SK-N-SH (cell line): Measurements from ENCODE around the gene SRRM4. TPM values are rescaled to one million over a fixed set of nuclear protein-coding genes. Genes with fewer than 3 reads are reported as not detected.

Source experiments
- CTCF ChIA-PET: fragments of 300-600, 350-600 bp; formaldehyde crosslinking; extraction: SDS; loops from one replicate; lab custom pipeline; 2021; lab: Yijun Ruan, JAX
- POLR2A ChIA-PET: fragments of 350-600 bp; sonication (Branson Sonifier 250); formaldehyde crosslinking; extraction: SDS; loops from one replicate; lab custom pipeline; 2020; ENCODE audit warnings: antibody characterized with exemption, inconsistent platforms; lab: Yijun Ruan, JAX
- DNase-seq: peaks from one replicate; pipeline ENCODE4 v3.0.0; 2012
- H2AFZ ChIP-seq: fragments of 200-600 bp; sonication (generic); 2 replicates; pipeline ENCODE4 v1.8.1; 2016; ENCODE audit warnings: antibody characterized with exemption, mild to moderate bottlenecking, low read depth
- H3F3A ChIP-seq: fragments of 200-600 bp; sonication (generic); replicated peaks from 2 replicates; pipeline ENCODE3; 2016; ENCODE audit warnings: antibody characterized with exemption, mild to moderate bottlenecking; ENCODE audit not compliant: insufficient read depth
- H3K27ac ChIP-seq, 2 experiments: fragments of 200-500 bp in 1 of 2; fragments of 200-600 bp in 1 of 2; sonication (Bioruptor generic) in 1 of 2; sonication (generic), shearing (Covaris generic) in 1 of 2; 2 replicates each; pipeline versions ENCODE4 v1.5.1 to v1.6.1; 2014 to 2016; ENCODE audit warnings: low read depth in 2 of 2, inconsistent platforms in 1 of 2, low read length in 1 of 2, mild to moderate bottlenecking in 1 of 2, mixed read lengths in 1 of 2
- H3K27me3 ChIP-seq: fragments of 200-600 bp; sonication (generic), shearing (Covaris generic); 2 replicates; pipeline ENCODE4 v1.6.1; 2016; ENCODE audit warnings: mixed run types; ENCODE audit not compliant: insufficient read depth
- H3K36me3 ChIP-seq, 2 experiments: fragments of 200-500 bp in 1 of 2; fragments of 200-600 bp in 1 of 2; sonication (Bioruptor generic) in 1 of 2; sonication (generic) in 1 of 2; replicated peaks in 1 of 2; 2 replicates each; pipeline versions ENCODE3 to v1.5.1; 2014 to 2016; ENCODE audit warnings: low read length in 1 of 2, mild to moderate bottlenecking in 1 of 2; ENCODE audit not compliant: insufficient read depth in 2 of 2, control insufficient read depth in 1 of 2
- H3K4me1 ChIP-seq, 2 experiments: fragments of 200-500 bp in 1 of 2; fragments of 200-600 bp in 1 of 2; sonication (Bioruptor generic) in 1 of 2; sonication (generic), shearing (Covaris generic) in 1 of 2; 2 replicates each; pipeline versions ENCODE4 v1.5.1 to v1.6.1; 2014 to 2016; ENCODE audit warnings: low read depth in 1 of 2, low read length in 1 of 2, mixed run types in 1 of 2; ENCODE audit not compliant: insufficient read depth in 2 of 2, control insufficient read depth in 1 of 2
- H3K4me2 ChIP-seq: fragments of 200-600 bp; sonication (generic), shearing (Covaris generic); 2 replicates; pipeline ENCODE4 v1.6.1; 2017; ENCODE audit warnings: mixed run types
- H3K4me3 ChIP-seq, 2 experiments: fragments of 200-500 bp in 1 of 2; fragments of 200-600 bp in 1 of 2; sonication (Bioruptor generic) in 1 of 2; sonication (generic), shearing (Covaris generic) in 1 of 2; 2 replicates each; pipeline versions ENCODE4 v1.5.1 to v1.8.1; 2014 to 2016; ENCODE audit warnings: low read depth in 2 of 2, inconsistent platforms in 1 of 2, low read length in 1 of 2, mild to moderate bottlenecking in 1 of 2, mixed read lengths in 1 of 2, moderate library complexity in 1 of 2
- H3K79me2 ChIP-seq: fragments of 200-600 bp; sonication (generic); 2 replicates; pipeline ENCODE4 v1.8.1; 2017; ENCODE audit warnings: mild to moderate bottlenecking; ENCODE audit not compliant: insufficient read depth
- H3K9ac ChIP-seq: fragments of 200-600 bp; sonication (generic); 2 replicates; pipeline ENCODE4 v1.6.1; 2017; ENCODE audit warnings: mixed run types
- H3K9me2 ChIP-seq: fragments of 200-600 bp; sonication (generic); 2 replicates; pipeline ENCODE4 v1.6.1; 2017; ENCODE audit warnings: mixed run types
- H3K9me3 ChIP-seq: fragments of 200-600 bp; sonication (generic); 2 replicates; pipeline ENCODE4 v1.6.1; 2017; ENCODE audit warnings: mixed run types, mild to moderate bottlenecking, moderate library complexity
- H4K20me1 ChIP-seq: fragments of 200-600 bp; sonication (generic); 2 replicates; pipeline ENCODE4 v1.6.1; 2017; ENCODE audit warnings: mild to moderate bottlenecking, mixed run types; ENCODE audit not compliant: insufficient read depth
- CTCF ChIP-seq: fragments of 200-600 bp; sonication (generic); IDR thresholded peaks from 2 replicates; pipeline ENCODE4 v1.6.1; 2017; ENCODE audit warnings: antibody characterized with exemption, mild to moderate bottlenecking, moderate library complexity
- ELF1 ChIP-seq: IDR thresholded peaks from 2 replicates; pipeline ENCODE4 v1.4.0; 2012
- EZH2phosphoT487 ChIP-seq: fragments of 200-600 bp; sonication (generic); IDR thresholded peaks from 2 replicates; pipeline ENCODE4 v1.6.1; 2017; ENCODE audit warnings: low read depth, mixed run types, mild to moderate bottlenecking, antibody characterized with exemption, moderate library complexity, borderline replicate concordance
- FOXJ3 ChIP-seq: sonication (generic); formaldehyde crosslinking; IDR thresholded peaks from 2 replicates; pipeline ENCODE4 v1.5.1; 2020; ENCODE audit warnings: mild to moderate bottlenecking, missing genetic modification reagents
- FOXM1 ChIP-seq: IDR thresholded peaks from 2 replicates; pipeline ENCODE4 v1.4.0; 2012; ENCODE audit warnings: low read depth, mild to moderate bottlenecking
- GABPA ChIP-seq: IDR thresholded peaks from 2 replicates; pipeline ENCODE4 v1.4.0; 2012; ENCODE audit warnings: low read depth, mild to moderate bottlenecking
- JUND ChIP-seq: IDR thresholded peaks from 2 replicates; pipeline ENCODE4 v1.4.0; 2012
- MEF2A ChIP-seq: IDR thresholded peaks from 2 replicates; pipeline ENCODE4 v1.4.0; 2012; ENCODE audit warnings: low read depth, borderline replicate concordance
- MXI1 ChIP-seq: IDR thresholded peaks from 2 replicates; pipeline ENCODE4 v1.6.1; 2012; ENCODE audit warnings: mild to moderate bottlenecking, low read depth, low read length, improper control_type of control experiment
- NRF1 ChIP-seq: IDR thresholded peaks from 2 replicates; pipeline ENCODE4 v1.6.1; 2012; ENCODE audit warnings: low read depth, mild to moderate bottlenecking, low read length
- POLR2AphosphoS5 ChIP-seq: IDR thresholded peaks from 2 replicates; pipeline ENCODE4 v1.6.1; 2012; ENCODE audit warnings: low read depth, low read length
- RAD21 ChIP-seq: IDR thresholded peaks from 2 replicates; pipeline ENCODE4 v1.6.1; 2012; ENCODE audit warnings: mild to moderate bottlenecking, low read length
- RCOR1 ChIP-seq: fragments of 150-350 bp; IDR thresholded peaks from 2 replicates; pipeline ENCODE4 v1.6.1; 2017; ENCODE audit warnings: antibody characterized with exemption, low read length
- RFX5 ChIP-seq: IDR thresholded peaks from 2 replicates; pipeline ENCODE4 v1.6.1; 2012; ENCODE audit warnings: mild to moderate bottlenecking, improper control_type of control experiment, low read length
- RXRA ChIP-seq: IDR thresholded peaks from 2 replicates; pipeline ENCODE4 v1.4.0; 2012; ENCODE audit warnings: low read depth, mild to moderate bottlenecking, borderline replicate concordance
- SMC3 ChIP-seq: IDR thresholded peaks from 2 replicates; pipeline ENCODE4 v1.6.1; 2012; ENCODE audit warnings: low read depth, low read length, improper control_type of control experiment
- TAF1 ChIP-seq: IDR thresholded peaks from 2 replicates; pipeline ENCODE4 v1.6.1; 2012; ENCODE audit warnings: low read depth, mild to moderate bottlenecking, low read length, moderate library complexity, borderline replicate concordance
- WGBS: methylation state at CpG from one replicate; pipeline ENCODE4 v1.1.6; 2017; ENCODE audit warnings: low lambda C conversion rate; 5-methylcytosine and 5-hydroxymethylcytosine counted together
- polyA plus RNA-seq, 3 experiments: library from polyadenylated mRNA; depleted of rRNA; stranded (reverse); fragments of >200 nt; gene quantifications; 2 replicates each; pipeline ENCODE4 v1.2.3, GENCODE V29; 2012
- TF ChIP-seq, protein P1 (sequence below): fragments of 150-350 bp; IDR thresholded peaks from 2 replicates; pipeline ENCODE4 v1.6.1; 2017; ENCODE audit warnings: antibody characterized with exemption, low read length, low read depth, borderline replicate concordance
- TF ChIP-seq, protein P2 (sequence below): fragments of 150-350 bp; IDR thresholded peaks from 2 replicates; pipeline ENCODE4 v1.6.1; 2016; ENCODE audit warnings: mild to moderate bottlenecking, low read depth, low read length
- TF ChIP-seq, protein P3 (sequence below): IDR thresholded peaks from 2 replicates; pipeline ENCODE4 v1.4.0; 2012; ENCODE audit warnings: low read depth, borderline replicate concordance

Gene SRRM4
- polyA plus RNA-seq, 1 of the 3 experiments (the other 2 are of a cell fraction), result 0.03 TPM

DNA sequence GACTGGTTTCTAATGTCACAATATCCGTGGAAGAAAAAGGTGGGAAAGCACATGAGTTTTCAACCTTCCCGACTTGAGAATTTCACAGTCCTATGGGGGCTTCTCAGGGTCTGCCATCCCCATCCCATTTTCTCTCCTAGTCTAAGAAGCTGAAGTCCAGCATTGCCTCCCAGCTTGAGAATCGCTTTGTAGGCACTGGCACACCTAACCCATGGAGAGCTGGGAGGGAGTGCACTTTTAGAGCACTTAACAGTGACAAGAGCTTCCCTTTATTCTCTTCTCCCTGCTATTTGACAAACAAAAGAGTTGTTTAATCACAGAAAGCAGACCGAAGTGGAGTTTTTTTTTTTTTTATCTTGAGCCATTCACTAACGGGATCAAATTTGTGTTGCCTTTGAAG is 22.8 kb upstream of the SRRM4 start:
- H3K79me2 ChIP-seq, result no peaks in the 10 kb centered on the region
- no peak overlapping the region for H3K9ac ChIP-seq
- ChIA-PET CTCF (interaction anchor here (1.5 kb wide), 1 partner anchor 19 kb away, joined by 4 read pairs; no protein-coding TSS in a partner anchor), POLR2A (no interaction called here)
- H3K9me2 ChIP-seq, result no peaks in the 10 kb centered on the region
- no peak overlapping the region for H3K4me3 ChIP-seq
- no peaks in the 10 kb centered on the region for H3K4me1 ChIP-seq
- WGBS, result 14% methylated on average over 5 of the region's 5 CpGs
- no peaks in the 10 kb centered on the region for H4K20me1 ChIP-seq
- no peak for TF ChIP-seq POLR2AphosphoS5
- no peak for TF ChIP-seq RXRA
- TF ChIP-seq RAD21, result no peak
- TF ChIP-seq, protein P1, sequence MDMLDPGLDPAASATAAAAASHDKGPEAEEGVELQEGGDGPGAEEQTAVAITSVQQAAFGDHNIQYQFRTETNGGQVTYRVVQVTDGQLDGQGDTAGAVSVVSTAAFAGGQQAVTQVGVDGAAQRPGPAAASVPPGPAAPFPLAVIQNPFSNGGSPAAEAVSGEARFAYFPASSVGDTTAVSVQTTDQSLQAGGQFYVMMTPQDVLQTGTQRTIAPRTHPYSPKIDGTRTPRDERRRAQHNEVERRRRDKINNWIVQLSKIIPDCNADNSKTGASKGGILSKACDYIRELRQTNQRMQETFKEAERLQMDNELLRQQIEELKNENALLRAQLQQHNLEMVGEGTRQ, result no peak
- no peak for TF ChIP-seq EZH2phosphoT487
- no peak for TF ChIP-seq MEF2A
- no peak for TF ChIP-seq FOXJ3 (CRISPR knock-in tag)
- TF ChIP-seq ELF1, result no peak
- TF ChIP-seq GABPA, result no peak
- TF ChIP-seq JUND, result no peak
- TF ChIP-seq MXI1, result no peak
- TF ChIP-seq, protein P2, sequence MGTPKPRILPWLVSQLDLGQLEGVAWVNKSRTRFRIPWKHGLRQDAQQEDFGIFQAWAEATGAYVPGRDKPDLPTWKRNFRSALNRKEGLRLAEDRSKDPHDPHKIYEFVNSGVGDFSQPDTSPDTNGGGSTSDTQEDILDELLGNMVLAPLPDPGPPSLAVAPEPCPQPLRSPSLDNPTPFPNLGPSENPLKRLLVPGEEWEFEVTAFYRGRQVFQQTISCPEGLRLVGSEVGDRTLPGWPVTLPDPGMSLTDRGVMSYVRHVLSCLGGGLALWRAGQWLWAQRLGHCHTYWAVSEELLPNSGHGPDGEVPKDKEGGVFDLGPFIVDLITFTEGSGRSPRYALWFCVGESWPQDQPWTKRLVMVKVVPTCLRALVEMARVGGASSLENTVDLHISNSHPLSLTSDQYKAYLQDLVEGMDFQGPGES, result no peak
- H3K4me2 ChIP-seq, result no peak overlapping the region
- H3F3A ChIP-seq, result no peaks in the 10 kb centered on the region
- H3K36me3 ChIP-seq, result no peaks in the 10 kb centered on the region
- H3K27ac ChIP-seq, result no peak overlapping the region
- DNase-seq, result no peak
- no peak overlapping the region for H2AFZ ChIP-seq
- H3K27me3 ChIP-seq, result no peaks in the 10 kb centered on the region
- H3K9me3 ChIP-seq, result no peaks in the 10 kb centered on the region

DNA sequence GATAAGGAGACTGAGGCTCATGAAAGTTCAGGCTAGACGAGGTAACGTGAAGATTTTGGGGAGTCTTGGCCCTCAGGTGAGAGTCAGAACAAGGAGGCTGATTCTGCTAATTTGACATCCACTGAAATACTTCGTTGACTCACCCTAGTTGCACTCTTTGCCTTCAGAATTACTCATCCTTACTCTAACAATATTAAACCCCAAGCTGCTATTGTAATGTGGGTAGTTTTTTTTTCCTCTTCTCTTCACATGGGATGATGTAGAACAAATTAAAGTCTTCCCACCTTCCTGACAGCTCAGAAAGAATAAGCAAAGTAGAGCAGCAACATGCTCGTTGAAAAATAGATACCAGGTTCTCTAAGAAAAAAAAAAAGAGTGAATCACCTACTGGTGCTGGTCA is 22.0 kb upstream of the SRRM4 start:
- Histone ChIP-seq H3K27me3 (no peaks in the 10 kb centered on the region), H3K4me2 (no peak overlapping the region), H2AFZ (no peak overlapping the region), H3F3A (no peaks in the 10 kb centered on the region), H3K36me3 (no peaks in the 10 kb centered on the region), H3K9ac (no peak overlapping the region), H3K9me3 (no peaks in the 10 kb centered on the region), H3K4me1 (no peaks in the 10 kb centered on the region), H3K79me2 (no peaks in the 10 kb centered on the region)
- POLR2A ChIA-PET, result no interaction called here
- DNase-seq, result no peak
- TF ChIP-seq NRF1, result no peak
- TF ChIP-seq CTCF, result no peak
- no peak for TF ChIP-seq TAF1
- no peak for TF ChIP-seq RFX5
- no peak for TF ChIP-seq FOXM1
- TF ChIP-seq SMC3, result no peak
- TF ChIP-seq, protein P3, sequence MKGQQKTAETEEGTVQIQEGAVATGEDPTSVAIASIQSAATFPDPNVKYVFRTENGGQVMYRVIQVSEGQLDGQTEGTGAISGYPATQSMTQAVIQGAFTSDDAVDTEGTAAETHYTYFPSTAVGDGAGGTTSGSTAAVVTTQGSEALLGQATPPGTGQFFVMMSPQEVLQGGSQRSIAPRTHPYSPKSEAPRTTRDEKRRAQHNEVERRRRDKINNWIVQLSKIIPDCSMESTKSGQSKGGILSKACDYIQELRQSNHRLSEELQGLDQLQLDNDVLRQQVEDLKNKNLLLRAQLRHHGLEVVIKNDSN, result no peak
- TF ChIP-seq RCOR1, result no peak
- TF ChIP-seq EZH2phosphoT487, result no peak
- TF ChIP-seq POLR2AphosphoS5, result no peak
- TF ChIP-seq, all 33 proteins: peak for 0
- H3K4me3 ChIP-seq, result no peak overlapping the region
- H3K27ac ChIP-seq, result no peak overlapping the region
- CTCF ChIA-PET, result no interaction called here
- no peaks in the 10 kb centered on the region for H4K20me1 ChIP-seq
- 10% methylated on average over 4 of the region's 4 CpGs for WGBS
- no peaks in the 10 kb centered on the region for H3K9me2 ChIP-seq
